Skin of body (tissue), 2 donors: ENCODE measurements around the gene INPP4B. TPM values are rescaled to one million over a fixed set of nuclear protein-coding genes. Genes with fewer than 3 reads are reported as not detected.

Experiments used
- DNase-seq: peaks from one replicate; lab custom pipeline; 2025; lab: John Stamatoyannopoulos, UW
- total RNA-seq: library from RNA; depleted of rRNA; stranded (reverse); fragments of >200 nt; gene quantifications from one replicate; pipeline ENCODE4 v1.2.3, GENCODE V29; 2014

The INPP4B gene
- total RNA-seq, 1 donor from 2014 or later: 28.6 TPM

- peak; percentile 76 for DNase-seq
These were observed 466.6 kb downstream of the INPP4B start for GRCh38 chr4:142379277-142380051.

GRCh38 chr4:142378179-142378578 lies 467.9 kb downstream of the INPP4B start:
- no peak for DNase-seq

GRCh38 chr4:142377342-142378091 lies 468.6 kb downstream of the INPP4B start:
- no peak for DNase-seq

GRCh38 chr4:142376204-142376603 lies 469.9 kb downstream of the INPP4B start:
- DNase-seq: no peak

- DNase-seq: no peak
These were observed 472.5 kb downstream of the INPP4B start for GRCh38 chr4:142373610-142374009.

- peak; percentile 38 for DNase-seq
These were observed 473.4 kb downstream of the INPP4B start for GRCh38 chr4:142372530-142373260.

GRCh38 chr4:142369141-142369540 lies 477.0 kb downstream of the INPP4B start:
- no peak for DNase-seq

- DNase-seq: no peak
These were observed 478.5 kb downstream of the INPP4B start for GRCh38 chr4:142367418-142368180.

- DNase-seq: no peak
These were observed 479.3 kb downstream of the INPP4B start for GRCh38 chr4:142366769-142367181.

GRCh38 chr4:142365391-142365790 lies 480.7 kb downstream of the INPP4B start:
- DNase-seq: peak; percentile 48

- no peak for DNase-seq
These were observed 482.4 kb downstream of the INPP4B start for GRCh38 chr4:142363686-142364085.

- DNase-seq: no peak
These were observed 484.1 kb downstream of the INPP4B start for GRCh38 chr4:142361981-142362380.

- no peak for DNase-seq
These were observed 485.4 kb downstream of the INPP4B start for GRCh38 chr4:142360657-142361056.

- DNase-seq: no peak
These were observed 487.4 kb downstream of the INPP4B start for GRCh38 chr4:142358656-142359055.

- no peak for DNase-seq
These were observed 489.3 kb downstream of the INPP4B start for GRCh38 chr4:142356801-142357200.

GRCh38 chr4:142356118-142356759 lies 489.9 kb downstream of the INPP4B start:
- no peak for DNase-seq

- no peak for DNase-seq
These were observed 490.6 kb downstream of the INPP4B start for GRCh38 chr4:142355421-142355930.

- no peak for DNase-seq
These were observed 491.2 kb downstream of the INPP4B start for GRCh38 chr4:142354794-142355420.

- no peak for DNase-seq
These were observed 492.1 kb downstream of the INPP4B start for GRCh38 chr4:142354041-142354440.

- peak; percentile 69 for DNase-seq
These were observed 492.9 kb downstream of the INPP4B start for GRCh38 chr4:142353149-142353738.
